Fibroblast of lung (primary cell): ENCODE results near the gene NFIC.

ENCODE experiments used
- CTCF ChIP-seq, 2 donors: IDR thresholded peaks in 1 of 2; conservative IDR thresholded peaks in 1 of 2; 1 replicate in 1 of 2; 2 replicates in 1 of 2; pipeline ENCODE4 v1.5.1; 2011 to 2012; ENCODE audit warnings: low read length in 2 of 2, control low read depth in 1 of 2, inconsistent platforms in 1 of 2, low read depth in 1 of 2, mild to moderate bottlenecking in 1 of 2
- EZH2 ChIP-seq: IDR thresholded peaks from 2 replicates; pipeline ENCODE4 v1.5.1; 2012; ENCODE audit warnings: low read length, control low read depth, mild to moderate bottlenecking; ENCODE audit errors: missing control alignments

- TF ChIP-seq CTCF (conservative IDR thresholded peaks at IDR 0.05 in 1 of 2, IDR thresholded peaks at IDR 0.05 in 1 of 2; ENCODE audit: low read depth in 1 of 2, low read length in 2 of 2): no peak
- no peak for TF ChIP-seq EZH2
Measured at GRCh38 chr19:3362217-3362906, 4.0 kb upstream of the NFIC start.
